WTC11 (cell line): Measurements from ENCODE around the gene PRPF6. TPM values are rescaled to one million over a fixed set of nuclear protein-coding genes. Genes with fewer than 3 reads are reported as not detected.
A peak's percentile ranks its signal among the peaks of the same experiment; 100 is the strongest.

Source experiments
- ATF1 ChIP-seq: sonication (generic); formaldehyde crosslinking; IDR thresholded peaks from 2 replicates; pipeline ENCODE4 v1.8.1; 2023; ENCODE audit warnings: mild to moderate bottlenecking, moderate library complexity, missing genetic modification reagents
- ATF3 ChIP-seq: sonication (generic); formaldehyde crosslinking; conservative IDR thresholded peaks from 2 replicates; pipeline ENCODE4 v1.8.1; 2022; ENCODE audit warnings: mild to moderate bottlenecking, missing genetic modification reagents
- CBFB ChIP-seq: sonication (generic); formaldehyde crosslinking; IDR thresholded peaks from 2 replicates; pipeline ENCODE4 v1.8.1; 2022; ENCODE audit warnings: mild to moderate bottlenecking, low read depth, missing genetic modification reagents
- CREB1 ChIP-seq: sonication (generic); formaldehyde crosslinking; IDR thresholded peaks from 2 replicates; pipeline ENCODE4 v1.8.0; 2023; ENCODE audit warnings: mild to moderate bottlenecking, missing genetic modification reagents
- CREM ChIP-seq: sonication (generic); formaldehyde crosslinking; IDR thresholded peaks from 2 replicates; pipeline ENCODE4 v1.8.1; 2022; ENCODE audit warnings: mild to moderate bottlenecking, missing genetic modification reagents, moderate library complexity
- CTCF ChIP-seq: fragments of 200-600 bp; IDR thresholded peaks from 2 replicates; pipeline ENCODE4 v1.8.0; 2022; ENCODE audit warnings: antibody characterized with exemption
- ELF4 ChIP-seq: sonication (generic); formaldehyde crosslinking; IDR thresholded peaks from 2 replicates; pipeline ENCODE4 v1.8.1; 2022; ENCODE audit warnings: low read depth, mild to moderate bottlenecking, moderate library complexity, missing genetic modification reagents
- EMX1 ChIP-seq: fragments of 250-450 bp; sonication (Bioruptor Pico); IDR thresholded peaks from 2 replicates; pipeline ENCODE4 v1.8.0; 2021; ENCODE audit warnings: mild to moderate bottlenecking
- ERG ChIP-seq: fragments of 250-450 bp; sonication (Bioruptor Pico); IDR thresholded peaks from 2 replicates; pipeline ENCODE4 v1.8.0; 2021; ENCODE audit warnings: mild to moderate bottlenecking
- FOXP1 ChIP-seq: sonication (generic); formaldehyde crosslinking; IDR thresholded peaks from 2 replicates; pipeline ENCODE4 v1.8.0; 2022; ENCODE audit warnings: missing genetic modification reagents, mild to moderate bottlenecking, moderate library complexity, borderline replicate concordance
- FOXP4 ChIP-seq: sonication (generic); formaldehyde crosslinking; IDR thresholded peaks from 2 replicates; pipeline ENCODE4 v1.8.0; 2022; ENCODE audit warnings: mild to moderate bottlenecking, missing genetic modification reagents
- JAZF1 ChIP-seq: fragments of 250-450 bp; sonication (Bioruptor Pico); IDR thresholded peaks from 2 replicates; pipeline ENCODE4 v1.9.0; 2021; ENCODE audit warnings: moderate library complexity, mild to moderate bottlenecking, inconsistent platforms
- MAX ChIP-seq: sonication (generic); formaldehyde crosslinking; IDR thresholded peaks from 2 replicates; pipeline ENCODE4 v1.8.0; 2022; ENCODE audit warnings: mild to moderate bottlenecking, missing genetic modification reagents
- MLX ChIP-seq: sonication (generic); formaldehyde crosslinking; IDR thresholded peaks from 2 replicates; pipeline ENCODE4 v1.8.1; 2023; ENCODE audit warnings: mild to moderate bottlenecking, missing genetic modification reagents, moderate library complexity
- NR2C2 ChIP-seq: sonication (generic); formaldehyde crosslinking; IDR thresholded peaks from 2 replicates; pipeline ENCODE4 v1.8.0; 2022; ENCODE audit warnings: mild to moderate bottlenecking, missing genetic modification reagents
- OVOL2 ChIP-seq: fragments of 250-450 bp; sonication (Bioruptor Pico); IDR thresholded peaks from 2 replicates; pipeline ENCODE4 v1.9.0; 2021; ENCODE audit warnings: mild to moderate bottlenecking, borderline replicate concordance
- RELA ChIP-seq: sonication (generic); formaldehyde crosslinking; IDR thresholded peaks from 2 replicates; pipeline ENCODE4 v1.8.1; 2022; ENCODE audit warnings: missing genetic modification reagents, mild to moderate bottlenecking, borderline replicate concordance
- SMAD4 ChIP-seq: sonication (generic); formaldehyde crosslinking; IDR thresholded peaks from 2 replicates; pipeline ENCODE4 v1.8.0; 2022; ENCODE audit warnings: mild to moderate bottlenecking, missing genetic modification reagents
- SP1 ChIP-seq: sonication (generic); formaldehyde crosslinking; conservative IDR thresholded peaks from 2 replicates; pipeline ENCODE4 v1.8.1; 2022; ENCODE audit warnings: missing genetic modification reagents
- ZBTB43 ChIP-seq: sonication (generic); formaldehyde crosslinking; IDR thresholded peaks from 2 replicates; pipeline ENCODE4 v1.8.1; 2023; ENCODE audit warnings: mild to moderate bottlenecking, missing genetic modification reagents
- ZMAT4 ChIP-seq: fragments of 250-450 bp; sonication (Bioruptor Pico); IDR thresholded peaks from 2 replicates; pipeline ENCODE4 v1.9.0; 2021; ENCODE audit warnings: mild to moderate bottlenecking
- ZNF121 ChIP-seq: sonication (generic); formaldehyde crosslinking; IDR thresholded peaks from 2 replicates; pipeline ENCODE4 v1.8.0; 2023; ENCODE audit warnings: missing genetic modification reagents
- ZNF396 ChIP-seq: fragments of 250-450 bp; sonication (Bioruptor Pico); IDR thresholded peaks from 2 replicates; pipeline ENCODE4 v1.8.0; 2021; ENCODE audit warnings: mild to moderate bottlenecking, moderate library complexity, borderline replicate concordance
- ZNF423 ChIP-seq: fragments of 250-450 bp; sonication (Bioruptor Pico); IDR thresholded peaks from 2 replicates; pipeline ENCODE4 v2.1.2; 2022; ENCODE audit warnings: mild to moderate bottlenecking, moderate library complexity
- ZNF425 ChIP-seq: fragments of 250-450 bp; sonication (Bioruptor Pico); conservative IDR thresholded peaks from 2 replicates; pipeline ENCODE4 v1.9.0; 2021; ENCODE audit warnings: mild to moderate bottlenecking
- ZSCAN18 ChIP-seq: fragments of 250-450 bp; sonication (Bioruptor Pico); IDR thresholded peaks from 2 replicates; pipeline ENCODE4 v2.1.2; 2022; ENCODE audit warnings: mild to moderate bottlenecking, moderate library complexity
- total RNA-seq: library from RNA; stranded (reverse); gene quantifications from 3 replicates; pipeline ENCODE4 v1.2.3, GENCODE V29; 2021

The PRPF6 gene
- total RNA-seq, 1 experiment from 2014 or later: 79.4 TPM

GRCh38 chr20:64057628-64058498 lies 76.9 kb downstream of the PRPF6 start (continued):
- TF ChIP-seq FOXP4 (CRISPR knock-in tag) (no peak), ZBTB43 (CRISPR knock-in tag) (no peak), ZNF121 (CRISPR knock-in tag) (no peak), CTCF (peak; percentile 82), ATF3 (CRISPR knock-in tag) (no peak), ERG (CRISPR knock-in tag) (no peak), CBFB (CRISPR knock-in tag) (no peak), CREM (CRISPR knock-in tag) (no peak), FOXP1 (no peak), ATF1 (no peak), ZNF423 (CRISPR knock-in tag) (peak; percentile 69), OVOL2 (CRISPR knock-in tag) (no peak), MLX (CRISPR knock-in tag) (no peak), ZNF425 (CRISPR knock-in tag) (no peak), CREB1 (CRISPR knock-in tag) (no peak), ELF4 (CRISPR knock-in tag) (no peak), EMX1 (CRISPR knock-in tag) (no peak), NR2C2 (CRISPR knock-in tag) (no peak), RELA (no peak), ZSCAN18 (CRISPR knock-in tag) (no peak), SMAD4 (no peak), ZNF396 (no peak), MAX (CRISPR knock-in tag) (peak; percentile 41; the same call in 1 of the 2 replicates), SP1 (CRISPR knock-in tag) (peak; percentile 57), ZMAT4 (no peak), JAZF1 (CRISPR knock-in tag) (no peak)
